IMR-90 (cell line): ENCODE data around the gene TRIM24.
"Not testable (repeated sequence)": the region's sequence is repeated elsewhere in the genome, so short reads cannot be mapped to it uniquely, and the experiment has no call there.

ENCODE experiments used
- FOS ChIP-seq: fragments of 150-350 bp; IDR thresholded peaks from 2 replicates; pipeline ENCODE4 v1.6.1; 2016; ENCODE audit warnings: low read depth, low read length
- NFE2L2 ChIP-seq: fragments of 150-350 bp; IDR thresholded peaks from 2 replicates; pipeline ENCODE4 v1.6.1; 2016; ENCODE audit warnings: low read depth, mild to moderate bottlenecking, low read length
- TF ChIP-seq, protein P1 (sequence below): conservative IDR thresholded peaks from 2 replicates; pipeline ENCODE4 v1.5.1; 2012; ENCODE audit warnings: mild to moderate bottlenecking, low read depth, low read length, improper control_type of control experiment
- TF ChIP-seq, protein P2 (sequence below): fragments of 150-350 bp; IDR thresholded peaks from 2 replicates; pipeline ENCODE4 v1.6.1; 2017; ENCODE audit warnings: mild to moderate bottlenecking, antibody characterized with exemption, low read length, low read depth

DNA sequence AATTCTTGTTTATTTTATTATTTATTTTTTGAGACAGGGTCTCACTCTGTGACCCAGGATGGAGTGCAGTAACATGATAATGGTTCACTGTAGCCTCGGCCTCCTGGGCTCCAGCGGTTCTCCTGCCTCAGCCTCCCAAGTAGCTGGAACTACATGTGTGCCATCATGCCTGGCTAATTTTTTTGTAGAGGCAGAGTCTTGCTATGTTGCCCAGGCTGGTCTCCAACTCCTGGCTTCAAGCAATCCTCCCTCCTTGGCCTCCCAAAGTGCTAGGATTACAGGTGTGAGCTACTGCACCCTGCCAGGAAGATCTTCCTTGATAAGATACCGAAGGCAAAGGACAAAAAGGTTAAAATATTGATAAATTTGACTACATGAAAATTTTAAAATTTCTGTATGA is 48.0 kb upstream of the TRIM24 start:
- TF ChIP-seq, protein P1, sequence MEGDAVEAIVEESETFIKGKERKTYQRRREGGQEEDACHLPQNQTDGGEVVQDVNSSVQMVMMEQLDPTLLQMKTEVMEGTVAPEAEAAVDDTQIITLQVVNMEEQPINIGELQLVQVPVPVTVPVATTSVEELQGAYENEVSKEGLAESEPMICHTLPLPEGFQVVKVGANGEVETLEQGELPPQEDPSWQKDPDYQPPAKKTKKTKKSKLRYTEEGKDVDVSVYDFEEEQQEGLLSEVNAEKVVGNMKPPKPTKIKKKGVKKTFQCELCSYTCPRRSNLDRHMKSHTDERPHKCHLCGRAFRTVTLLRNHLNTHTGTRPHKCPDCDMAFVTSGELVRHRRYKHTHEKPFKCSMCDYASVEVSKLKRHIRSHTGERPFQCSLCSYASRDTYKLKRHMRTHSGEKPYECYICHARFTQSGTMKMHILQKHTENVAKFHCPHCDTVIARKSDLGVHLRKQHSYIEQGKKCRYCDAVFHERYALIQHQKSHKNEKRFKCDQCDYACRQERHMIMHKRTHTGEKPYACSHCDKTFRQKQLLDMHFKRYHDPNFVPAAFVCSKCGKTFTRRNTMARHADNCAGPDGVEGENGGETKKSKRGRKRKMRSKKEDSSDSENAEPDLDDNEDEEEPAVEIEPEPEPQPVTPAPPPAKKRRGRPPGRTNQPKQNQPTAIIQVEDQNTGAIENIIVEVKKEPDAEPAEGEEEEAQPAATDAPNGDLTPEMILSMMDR = not testable (repeated sequence)
- not testable (repeated sequence) for TF ChIP-seq FOS, NFE2L2
- TF ChIP-seq, protein P2, sequence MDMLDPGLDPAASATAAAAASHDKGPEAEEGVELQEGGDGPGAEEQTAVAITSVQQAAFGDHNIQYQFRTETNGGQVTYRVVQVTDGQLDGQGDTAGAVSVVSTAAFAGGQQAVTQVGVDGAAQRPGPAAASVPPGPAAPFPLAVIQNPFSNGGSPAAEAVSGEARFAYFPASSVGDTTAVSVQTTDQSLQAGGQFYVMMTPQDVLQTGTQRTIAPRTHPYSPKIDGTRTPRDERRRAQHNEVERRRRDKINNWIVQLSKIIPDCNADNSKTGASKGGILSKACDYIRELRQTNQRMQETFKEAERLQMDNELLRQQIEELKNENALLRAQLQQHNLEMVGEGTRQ = not testable (repeated sequence)
